Loucy (cell line): ENCODE results near the gene TFEC.

Experiments
- EZH2phosphoT487 ChIP-seq: fragments of 200-600 bp; IDR thresholded peaks from 2 replicates; pipeline ENCODE4 v1.6.1; 2018; ENCODE audit warnings: antibody characterized with exemption, mild to moderate bottlenecking, moderate library complexity, borderline replicate concordance
- TF ChIP-seq, protein P1 (sequence below): fragments of 200-600 bp; sonication (generic); conservative IDR thresholded peaks from 2 replicates; pipeline ENCODE4 v1.5.1; 2014; ENCODE audit warnings: mild to moderate bottlenecking, antibody characterized with exemption, low read length

DNA sequence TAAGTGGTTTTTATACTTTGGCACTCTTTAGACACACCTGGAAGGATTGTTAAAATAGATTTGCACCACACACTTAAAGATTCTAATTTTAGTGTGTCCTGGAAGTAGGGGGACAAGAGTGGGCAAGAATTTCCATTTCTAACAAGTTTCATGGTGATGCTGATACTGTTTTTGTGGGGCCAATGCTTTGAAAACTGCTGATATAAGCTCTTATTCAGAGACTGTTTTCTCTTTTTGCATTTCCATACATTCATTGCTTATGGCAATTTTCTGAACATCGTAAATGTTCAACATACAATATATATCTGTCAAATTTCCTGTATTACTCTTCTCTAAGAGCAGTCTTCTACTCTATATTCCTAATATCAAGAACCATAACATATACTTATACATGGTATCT lies 79.0 kb downstream of the TFEC start:
- TF ChIP-seq, protein P1, sequence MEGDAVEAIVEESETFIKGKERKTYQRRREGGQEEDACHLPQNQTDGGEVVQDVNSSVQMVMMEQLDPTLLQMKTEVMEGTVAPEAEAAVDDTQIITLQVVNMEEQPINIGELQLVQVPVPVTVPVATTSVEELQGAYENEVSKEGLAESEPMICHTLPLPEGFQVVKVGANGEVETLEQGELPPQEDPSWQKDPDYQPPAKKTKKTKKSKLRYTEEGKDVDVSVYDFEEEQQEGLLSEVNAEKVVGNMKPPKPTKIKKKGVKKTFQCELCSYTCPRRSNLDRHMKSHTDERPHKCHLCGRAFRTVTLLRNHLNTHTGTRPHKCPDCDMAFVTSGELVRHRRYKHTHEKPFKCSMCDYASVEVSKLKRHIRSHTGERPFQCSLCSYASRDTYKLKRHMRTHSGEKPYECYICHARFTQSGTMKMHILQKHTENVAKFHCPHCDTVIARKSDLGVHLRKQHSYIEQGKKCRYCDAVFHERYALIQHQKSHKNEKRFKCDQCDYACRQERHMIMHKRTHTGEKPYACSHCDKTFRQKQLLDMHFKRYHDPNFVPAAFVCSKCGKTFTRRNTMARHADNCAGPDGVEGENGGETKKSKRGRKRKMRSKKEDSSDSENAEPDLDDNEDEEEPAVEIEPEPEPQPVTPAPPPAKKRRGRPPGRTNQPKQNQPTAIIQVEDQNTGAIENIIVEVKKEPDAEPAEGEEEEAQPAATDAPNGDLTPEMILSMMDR: no peak
- no peak for TF ChIP-seq EZH2phosphoT487
